ENCODE measurements around the gene ZBTB16.

DNA sequence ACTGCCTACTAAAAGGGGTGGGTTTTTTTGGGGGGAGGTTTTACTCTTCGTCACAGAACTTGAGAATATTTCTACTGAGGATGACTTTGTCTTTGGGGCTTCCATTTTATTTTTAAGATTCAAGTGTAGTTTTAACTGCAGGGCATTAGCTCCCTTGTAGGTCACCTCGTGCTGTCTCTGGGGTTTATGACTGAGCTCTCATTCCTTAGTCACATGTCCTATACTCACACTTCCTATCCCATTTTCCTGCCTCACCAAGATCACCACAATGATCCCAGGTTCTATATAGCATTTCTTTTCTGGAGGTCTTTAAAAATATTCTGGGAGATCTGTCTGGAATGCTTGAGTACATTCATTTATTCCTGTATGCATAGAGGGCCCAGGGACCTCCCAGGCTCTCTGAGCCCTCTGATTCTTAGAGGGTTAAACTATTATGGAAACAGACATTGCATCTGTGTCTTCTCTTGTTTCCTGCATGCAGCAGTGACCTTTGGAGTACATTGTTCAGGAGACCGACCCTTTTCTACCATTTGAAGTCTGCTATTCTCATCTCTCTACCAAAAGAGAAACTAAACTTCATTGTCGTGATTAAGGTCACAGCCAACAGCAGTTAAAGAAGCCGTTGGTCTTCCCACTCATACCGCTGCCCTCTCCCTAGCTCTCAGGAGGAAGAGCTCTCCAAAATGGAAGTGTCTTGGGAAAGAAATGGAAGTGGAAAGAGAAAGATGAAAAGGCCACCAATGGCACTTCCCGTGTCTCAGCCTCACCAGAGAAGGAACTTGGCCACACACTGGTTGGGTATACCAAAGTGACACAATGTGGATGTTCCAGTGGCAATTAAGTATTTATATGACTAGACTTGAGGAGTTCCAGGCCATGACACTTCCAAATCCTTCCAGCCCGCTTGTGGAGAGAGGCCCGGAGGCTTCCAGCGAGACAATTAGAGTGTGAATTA lies 77.5 kb downstream of the ZBTB16 start:
- no peak for TF ChIP-seq CTCF (IDR thresholded peaks at IDR 0.05)
- no peak for TF ChIP-seq POLR2A (IDR thresholded peaks at IDR 0.05)
- TF ChIP-seq EP300 (IDR thresholded peaks at IDR 0.05): no peak

All from sigmoid colon (tissue), 4 donors.